DMS53 treated with DMSO at 0.1 percent for 48 hours (cell line): ENCODE measurements around the gene PTGER3.

Experiments
- DNase-seq: peaks from one replicate; lab custom pipeline; 2025; ENCODE audit not compliant: unreplicated experiment; lab: John Stamatoyannopoulos, UW

The PTGER3 gene

GRCh38 chr1:71047635-71048607 is at the start of gene PTGER3:
Gene PTGER3 (minus strand): TSS chr1:71047816. CDS start chr1:71047577, 239 bp downstream.
- peak; percentile 71 for DNase-seq

- DNase-seq: no peak
Observed at GRCh38 chr1:71094913-71095312, 47.3 kb upstream of the PTGER3 start.

- DNase-seq: peak; percentile 30
Observed at GRCh38 chr1:71093938-71094337, 46.3 kb upstream of the PTGER3 start.

- DNase-seq: no peak
Observed at GRCh38 chr1:71089536-71090270, 42.1 kb upstream of the PTGER3 start.

GRCh38 chr1:71088645-71089287 is 41.1 kb upstream of the PTGER3 start:
- no peak for DNase-seq

- no peak for DNase-seq
Observed at GRCh38 chr1:71087713-71088112, 40.1 kb upstream of the PTGER3 start.

- DNase-seq: no peak
Observed at GRCh38 chr1:71087060-71087459, 39.4 kb upstream of the PTGER3 start.

GRCh38 chr1:71086331-71086730 is 38.7 kb upstream of the PTGER3 start:
- no peak for DNase-seq

- no peak for DNase-seq
Observed at GRCh38 chr1:71083271-71083670, 35.7 kb upstream of the PTGER3 start.

GRCh38 chr1:71081697-71082080 is 34.1 kb upstream of the PTGER3 start:
- no peak for DNase-seq

- peak; percentile 99 for DNase-seq
Observed at GRCh38 chr1:71080739-71081696, 33.4 kb upstream of the PTGER3 start, which contains the start of gene ZRANB2. Gene ZRANB2 (minus strand): TSS chr1:71081035. CDS start chr1:71080995, 40 bp downstream.

GRCh38 chr1:71080230-71080738 is 32.7 kb upstream of the PTGER3 start:
- peak; percentile 45 for DNase-seq

- DNase-seq: no peak
Observed at GRCh38 chr1:71074681-71075080, 27.1 kb upstream of the PTGER3 start.

- no peak for DNase-seq
Observed at GRCh38 chr1:71072273-71072672, 24.7 kb upstream of the PTGER3 start.

- DNase-seq: no peak
Observed at GRCh38 chr1:71071720-71072119, 24.1 kb upstream of the PTGER3 start.

GRCh38 chr1:71068325-71069240 is 21.0 kb upstream of the PTGER3 start:
- no peak for DNase-seq

- DNase-seq: no peak
Observed at GRCh38 chr1:71054791-71055190, 7.2 kb upstream of the PTGER3 start.

GRCh38 chr1:71054281-71054731 is 6.7 kb upstream of the PTGER3 start:
- no peak for DNase-seq

GRCh38 chr1:71053758-71054157 is 6.1 kb upstream of the PTGER3 start:
- DNase-seq: no peak
